Measurements from ENCODE around the gene PPP2R2B.

PPP2R2B gene

GRCh38 chr5:146888351-146888978, 9.9 kb upstream of the PPP2R2B start:
- TF ChIP-seq CTCF (IDR thresholded peaks at IDR 0.05; ENCODE audit: insufficient read depth, low read length, poor library complexity, severe bottlenecking) = no peak
- no peaks in the 10 kb centered on the region for H3K27me3 ChIP-seq (replicated peaks; ENCODE audit: control insufficient read depth, insufficient read depth, low read length)
- DNase-seq (ENCODE audit: extremely low read depth, insufficient read length) = no peak
- H3K4me3 ChIP-seq (replicated peaks; ENCODE audit: low read depth, low read length) = no peak overlapping the region
- H3K36me3 ChIP-seq (ENCODE audit: control insufficient read depth, insufficient read depth, low read length) = no peaks in the 10 kb centered on the region

DNA sequence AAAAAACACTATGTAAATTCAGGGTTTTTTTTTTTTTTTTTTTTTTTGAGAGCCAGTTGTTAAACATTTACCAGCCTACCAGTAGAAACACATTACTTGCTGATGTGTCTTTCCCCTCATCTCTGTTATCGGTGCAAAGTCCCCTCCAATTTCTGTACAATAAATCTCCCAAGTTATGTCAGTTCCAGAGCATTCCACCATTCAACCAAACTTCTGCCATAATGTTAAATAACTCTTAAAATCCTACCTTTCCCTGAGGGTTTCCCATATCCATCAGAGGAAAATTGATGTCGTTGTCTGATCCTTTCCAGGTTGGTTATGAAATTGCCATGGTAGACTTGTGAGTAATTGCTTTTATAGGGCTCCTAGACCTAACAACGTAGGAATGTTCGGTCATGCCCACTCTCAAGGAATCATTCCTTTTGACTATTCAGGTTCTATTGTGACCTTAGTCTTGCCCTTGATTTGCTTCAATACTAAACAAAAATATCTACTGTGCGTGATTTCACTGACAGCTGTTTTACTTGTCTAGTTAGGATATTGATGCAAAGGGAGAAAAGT, 5.6 kb upstream of the PPP2R2B start:
- H3K36me3 ChIP-seq (ENCODE audit: control insufficient read depth, insufficient read depth, low read length) = no peaks in the 10 kb centered on the region
- DNase-seq (ENCODE audit: extremely low read depth, insufficient read length) = no peak
- no peaks in the 10 kb centered on the region for H3K27me3 ChIP-seq (replicated peaks; ENCODE audit: control insufficient read depth, insufficient read depth, low read length)
- TF ChIP-seq CTCF (IDR thresholded peaks at IDR 0.05; ENCODE audit: insufficient read depth, low read length, poor library complexity, severe bottlenecking) = no peak
- H3K4me3 ChIP-seq (replicated peaks; ENCODE audit: low read depth, low read length) = no peak overlapping the region

DNA sequence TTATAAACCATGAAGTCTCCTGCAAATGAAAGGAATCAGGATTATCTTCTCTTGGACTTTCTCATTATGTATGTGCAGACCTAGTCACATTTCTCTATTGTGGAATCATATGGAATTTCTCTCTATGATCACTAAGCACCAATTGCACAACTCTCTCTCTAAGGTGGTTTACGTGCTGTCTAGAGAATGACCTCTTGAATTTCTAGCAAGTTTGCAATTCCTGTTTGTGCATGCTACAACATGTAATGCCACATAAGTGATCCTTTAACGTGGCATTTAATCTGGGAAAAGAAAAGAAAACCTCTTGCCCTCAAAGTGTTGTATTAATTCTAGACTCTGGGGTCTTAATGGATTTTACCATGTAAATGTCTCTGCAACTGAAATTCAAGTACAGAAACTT, 5.0 kb upstream of the PPP2R2B start:
- no peak for DNase-seq (ENCODE audit: extremely low read depth, insufficient read length)
- TF ChIP-seq CTCF (IDR thresholded peaks at IDR 0.05; ENCODE audit: insufficient read depth, low read length, poor library complexity, severe bottlenecking) = no peak
- Histone ChIP-seq H3K4me3 (replicated peaks; ENCODE audit: low read depth, low read length) (no peak overlapping the region), H3K27me3 (replicated peaks; ENCODE audit: control insufficient read depth, insufficient read depth, low read length) (no peaks in the 10 kb centered on the region; the same call in 1 of the 2 replicates), H3K36me3 (ENCODE audit: control insufficient read depth, insufficient read depth, low read length) (no peaks in the 10 kb centered on the region)

DNA sequence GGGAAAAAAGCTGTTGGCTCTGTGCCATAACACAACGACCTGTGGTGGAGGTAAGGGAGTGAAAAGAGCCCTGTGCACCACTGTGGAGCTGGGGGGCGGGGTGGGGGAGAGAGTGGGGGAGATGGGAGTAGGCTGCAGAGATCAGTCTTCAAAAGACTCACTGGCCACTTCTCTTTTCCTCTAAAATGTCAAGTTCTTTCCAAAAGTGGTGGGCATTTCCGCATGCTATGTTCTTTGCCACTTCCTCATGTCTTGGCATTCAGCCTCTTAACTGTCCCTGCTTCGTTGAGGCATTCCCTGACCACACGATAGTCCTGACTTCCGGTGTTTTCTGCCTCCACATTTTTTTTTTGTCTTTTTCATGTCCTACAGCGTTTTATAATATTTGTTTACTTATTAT, 2.4 kb upstream of the PPP2R2B start:
- no peak for TF ChIP-seq CTCF (IDR thresholded peaks at IDR 0.05; ENCODE audit: insufficient read depth, low read length, poor library complexity, severe bottlenecking)
- DNase-seq (ENCODE audit: extremely low read depth, insufficient read length) = no peak
- Histone ChIP-seq H3K27me3 (replicated peaks; ENCODE audit: control insufficient read depth, insufficient read depth, low read length) (peaks cover 2% of the 10 kb centered on the region), H3K36me3 (ENCODE audit: control insufficient read depth, insufficient read depth, low read length) (no peaks in the 10 kb centered on the region), H3K4me3 (replicated peaks; ENCODE audit: low read depth, low read length) (no peak overlapping the region)

GRCh38 chr5:146877783-146878475, 628 bp downstream of the PPP2R2B start:
- Histone ChIP-seq H3K4me3 (replicated peaks; ENCODE audit: low read depth, low read length) (peak overlapping the region; percentile 26), H3K27me3 (replicated peaks; ENCODE audit: control insufficient read depth, insufficient read depth, low read length) (peaks cover 2% of the 10 kb centered on the region), H3K36me3 (ENCODE audit: control insufficient read depth, insufficient read depth, low read length) (no peaks in the 10 kb centered on the region)
- no peak for TF ChIP-seq CTCF (IDR thresholded peaks at IDR 0.05; ENCODE audit: insufficient read depth, low read length, poor library complexity, severe bottlenecking)
- DNase-seq (ENCODE audit: extremely low read depth, insufficient read length) = peak; percentile 3

All from GM06990 (cell line).